ENCODE measurements around the gene RHEBL1. TPM values are rescaled to one million over a fixed set of nuclear protein-coding genes. Genes with fewer than 3 reads are reported as not detected.

Gene RHEBL1
- total and polyA plus RNA-seq, 2 of the 8 experiments (the other 6 are each of a cell fraction or from before 2014, with no cell fraction given) = 7.5 to 9.4 TPM

DNA sequence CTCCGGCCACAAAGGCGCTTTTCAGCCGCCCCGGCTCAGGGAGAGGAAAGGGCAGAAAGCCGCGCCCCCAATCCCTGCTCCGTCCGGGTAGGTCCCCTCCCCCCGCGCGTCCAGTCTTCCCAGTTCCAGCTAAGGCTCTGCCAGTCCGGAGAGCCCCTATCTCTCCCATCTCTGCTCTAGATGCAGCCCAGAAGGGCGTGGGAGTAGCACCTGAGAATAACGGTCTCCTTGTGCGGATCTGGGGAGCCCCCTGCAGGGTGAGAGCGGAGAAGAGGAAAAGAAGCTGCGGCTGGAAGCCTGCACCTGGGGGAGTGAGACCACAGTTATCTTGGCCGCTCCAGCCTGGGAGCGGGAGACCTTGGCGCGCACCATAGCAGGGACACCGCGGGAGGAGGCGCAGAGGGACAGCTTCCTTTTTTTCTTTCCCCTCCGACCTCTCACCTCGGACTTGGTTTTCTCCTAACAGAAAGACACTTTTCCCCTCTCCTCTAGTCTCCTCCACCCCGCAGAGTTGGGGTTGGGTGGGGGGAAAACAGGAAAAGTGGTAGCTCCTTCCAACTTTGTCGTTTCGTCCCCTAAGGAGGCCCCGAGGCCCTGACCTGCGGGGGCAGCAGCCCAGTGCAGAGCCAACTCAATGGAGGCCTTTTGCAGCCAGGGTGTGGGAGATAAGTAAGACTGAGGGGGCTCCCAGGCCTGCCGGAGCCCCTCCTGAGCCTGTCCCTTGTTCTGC lies 22.5 kb upstream of the RHEBL1 start:
- H2BK15ac ChIP-seq (ENCODE audit: low read length) = no peak overlapping the region
- H2BK120ac ChIP-seq (replicated peaks; ENCODE audit: low read depth, low read length) = no peak overlapping the region
- DNase-seq (ENCODE audit: low read depth in 1 of 2, low spot score in 2 of 2) (peak in 1 of 2 experiments; percentile 86), FAIRE-seq (no peak)
- H3K4ac ChIP-seq (replicated peaks; ENCODE audit: insufficient read length, low read depth, low read length) = no peak overlapping the region
- H2BK20ac ChIP-seq (ENCODE audit: low read length) = no peak overlapping the region
- no peaks in the 10 kb centered on the region; a peak in 1 of 4 replicates for H3K9me3 ChIP-seq (ENCODE audit: insufficient read depth in 2 of 2, low read depth in 1 of 2, low read length in 1 of 2)
- no peak overlapping the region for H3K27ac ChIP-seq (ENCODE audit: low read depth, low read length)
- no peak overlapping the region for H4K5ac ChIP-seq (ENCODE audit: insufficient read length, low read depth, low read length)
- H3K27me3 ChIP-seq (replicated peaks in 1 of 4; ENCODE audit: control insufficient read depth in 3 of 4, extremely low read depth in 1 of 4, insufficient read depth in 3 of 4, low read length in 3 of 4) = peaks cover 58 to 81% (median 78%) of the 10 kb centered on the region in 4 experiments
- H3K9ac ChIP-seq (replicated peaks in 1 of 4; ENCODE audit: extremely low read depth in 1 of 4, low read depth in 3 of 4, low read length in 3 of 4) = no peak overlapping the region
- H3K79me1 ChIP-seq (ENCODE audit: low read depth, low read length) = no peaks in the 10 kb centered on the region
- H3K23me2 ChIP-seq (ENCODE audit: low read depth, low read length) = peaks cover 13% of the 10 kb centered on the region
- no peak overlapping the region for H2AFZ ChIP-seq (ENCODE audit: low read length)
- WGBS, 2 experiments (ENCODE audit: extremely low coverage in 1 of 2, insufficient coverage in 1 of 2, insufficient read length in 1 of 2, insufficient replicate concordance in 2 of 2, low coverage in 1 of 2, low lambda C conversion rate in 2 of 2, missing lambda C conversion rate in 1 of 2) = 7% methylated on average over 24 of the region's 32 CpGs; no CpG with 5 or more reads in 1 of the 2 experiments
- H3K14ac ChIP-seq (ENCODE audit: insufficient read length) = no peak overlapping the region
- H2AK5ac ChIP-seq (ENCODE audit: low read depth, low read length) = no peak overlapping the region
- H2BK12ac ChIP-seq (ENCODE audit: low read depth, low read length) = peak overlapping the region; percentile 50; the same call in 1 of the 2 replicates
- ChIA-PET CTCF (ENCODE audit: partially characterized antibody) (interaction anchor here (0.7 to 11.2 kb wide), 25 partner anchors 9 to 486 kb away, joined by 3 to 178 read pairs (median 5); partner anchors contain the start of genes DDN, LMBR1L, RHEBL1 and TUBA1B), POLR2A (ENCODE audit: partially characterized antibody) (interaction anchor here (0.8 to 6.4 kb wide), 14 partner anchors 13 to 227 kb away, joined by 3 to 66 read pairs (median 5); partner anchors contain the start of genes KMT2D, LMBR1L, RHEBL1 and RND1)
- no peaks in the 10 kb centered on the region for H3K79me2 ChIP-seq (ENCODE audit: control insufficient read depth in 1 of 2, insufficient read depth in 2 of 2, low read length in 2 of 2)
- no peak overlapping the region for H4K91ac ChIP-seq (replicated peaks; ENCODE audit: insufficient read length, low read length)
- no peak overlapping the region for H4K8ac ChIP-seq (ENCODE audit: extremely low read depth, insufficient read depth, low read length)
- H3K36me3 ChIP-seq (ENCODE audit: control insufficient read depth in 2 of 4, insufficient read depth in 4 of 4, low read length in 3 of 4) = peaks cover 2 to 10% (median 3%) of the 10 kb centered on the region in 4 experiments; a peak in 4 of 8 replicates
- H3K4me3 ChIP-seq (ENCODE audit: extremely low read depth in 1 of 4, insufficient read depth in 2 of 4, low read depth in 3 of 4, low read length in 4 of 4) = peak overlapping the region in 2 of 4 experiments; percentile 3 to 50; a peak in 4 of 8 replicates
- H3K4me1 ChIP-seq (replicated peaks in 1 of 4; ENCODE audit: control insufficient read depth in 3 of 4, insufficient read depth in 4 of 4, low read length in 3 of 4) = peaks cover 0 to 47% (median 20%) of the 10 kb centered on the region in 4 experiments; a peak in 6 of 7 replicates
- no peak overlapping the region for H2BK5ac ChIP-seq (ENCODE audit: low read depth, low read length)
- H3K4me2 ChIP-seq (ENCODE audit: insufficient read depth in 1 of 2, low read depth in 2 of 2, low read length in 2 of 2) = peak overlapping the region; percentile 45 to 75
- H3K56ac ChIP-seq (replicated peaks; ENCODE audit: insufficient read length, low read depth, low read length) = no peak overlapping the region
- no peak overlapping the region for H3K18ac ChIP-seq (ENCODE audit: extremely low read depth, low read length)
- H4K20me1 ChIP-seq (replicated peaks in 1 of 2; ENCODE audit: control insufficient read depth in 1 of 2, insufficient read depth in 2 of 2, low read length in 2 of 2) = peaks cover 5 to 9% of the 10 kb centered on the region in 2 experiments
- no peak overlapping the region for H3K23ac ChIP-seq (ENCODE audit: insufficient read length)
- TF ChIP-seq TCF12 (IDR thresholded peaks at IDR 0.05; ENCODE audit: low read depth, low read length) (peak; percentile 45; the same call in 1 of the 2 replicates), HDAC6 (IDR thresholded peaks at IDR 0.05; ENCODE audit: low read depth, low read length) (no peak), BRCA1 (IDR thresholded peaks at IDR 0.05; ENCODE audit: low read depth, low read length) (peak; percentile 1; the same call in 1 of the 2 replicates), YY1 (IDR thresholded peaks at IDR 0.05; ENCODE audit: low read depth, low read length) (0 out of 2 replicates have a peak, but pooled peaks have one; percentile 28)

Measured in H1 (cell line).